ENCODE results near the gene CSRNP3.

GRCh38 chr2:165524720-165525119, 55.2 kb downstream of the CSRNP3 start:
- TF ChIP-seq CTCF (IDR thresholded peaks at IDR 0.05 in 8 of 11, conservative IDR thresholded peaks at IDR 0.05 in 3 of 11) (no peak), POLR2A (IDR thresholded peaks at IDR 0.05) (no peak), POLR2AphosphoS5 (IDR thresholded peaks at IDR 0.05) (no peak)

All from spleen (tissue), 7 donors.